Activated CD8-positive, alpha-beta memory T cell treated with anti-CD3 and anti-CD28 coated beads for 4 hours (primary cell): ENCODE results near the gene PRR19.
"Not testable (repeated sequence)": the region's sequence is repeated elsewhere in the genome, so short reads cannot be mapped to it uniquely, and the experiment has no call there.

Source experiments
- DNase-seq, 2 donors: peaks; one replicate each; pipeline ENCODE4 v3.0.0-alpha.2; 2020; ENCODE audit warnings: low read depth in 2 of 2

PRR19 gene

DNA sequence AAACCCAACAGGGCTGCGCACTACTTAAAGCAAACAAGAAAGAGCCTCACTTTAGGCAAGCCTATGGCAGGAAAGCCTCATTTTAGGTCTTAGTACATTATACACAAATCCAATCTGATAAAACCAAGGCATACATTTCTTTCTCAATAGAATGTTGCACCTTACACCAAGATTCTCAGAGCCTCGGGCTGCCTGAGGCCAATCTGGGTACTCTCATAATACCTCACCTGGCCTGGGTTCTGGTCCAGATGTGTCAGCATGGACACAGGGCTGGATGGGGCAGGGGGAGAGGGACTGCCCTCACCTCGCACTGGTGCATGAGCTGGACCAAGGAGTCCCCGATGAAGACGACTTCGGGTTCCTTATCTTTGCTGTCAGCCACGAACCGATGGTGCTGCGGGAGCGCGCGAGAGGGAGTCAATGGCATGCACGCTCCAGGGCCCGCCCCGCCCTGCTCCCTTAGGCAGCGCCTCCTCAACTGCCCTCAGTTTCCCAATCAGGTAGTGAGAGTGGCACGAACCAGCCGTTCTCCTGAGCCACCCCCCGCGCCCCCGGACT lies at the start of gene PRR19:
Gene PRR19 (plus strand): TSS at position 487 of the 558 bp plus-strand sequence. CDS start 7,453 bp downstream, outside the sequence.
- DNase-seq, result no peak

DNA sequence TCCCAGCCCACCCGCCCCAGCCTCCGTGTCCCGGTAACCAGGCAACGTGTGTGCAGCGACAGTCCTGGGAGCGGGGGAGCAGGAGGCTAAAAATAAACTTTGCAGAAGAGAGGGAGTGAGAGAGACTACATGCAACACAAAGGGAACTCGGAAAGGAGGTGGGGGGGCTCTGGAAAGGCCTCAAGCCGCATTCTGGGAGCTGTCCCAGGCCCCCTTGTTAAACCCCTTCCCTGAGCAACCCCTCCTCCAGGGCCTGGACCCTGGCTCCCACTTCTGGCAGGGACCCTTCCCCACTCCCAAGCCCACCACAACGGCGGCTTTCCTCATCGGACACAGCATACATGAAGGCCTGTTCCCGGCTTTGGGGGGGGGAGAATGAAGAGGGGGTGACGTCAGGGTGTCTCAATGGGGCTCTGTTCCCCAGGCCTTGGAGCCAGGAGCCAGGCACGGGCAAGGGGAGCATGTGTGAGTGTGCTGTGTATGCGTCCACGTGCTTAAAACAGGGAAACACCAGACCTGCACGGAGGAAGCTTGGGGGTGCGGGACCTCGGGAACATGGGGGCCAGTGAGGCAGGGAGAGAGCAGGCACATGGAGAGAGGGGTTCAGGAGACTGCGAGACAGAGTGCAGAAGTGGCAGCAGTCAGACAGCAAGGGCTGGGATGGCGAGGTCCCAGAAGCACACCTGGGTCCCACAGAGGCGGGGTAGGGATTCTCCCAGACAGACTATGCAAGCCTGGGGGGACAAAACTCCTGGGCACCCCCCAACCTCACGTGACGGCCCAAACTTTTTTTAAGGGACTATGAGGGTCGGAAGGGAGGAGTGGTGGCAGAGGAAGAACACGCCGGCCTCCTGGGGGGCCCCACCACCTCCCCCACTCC lies 49.3 kb upstream of the PRR19 start:
- DNase-seq, result no peak

DNA sequence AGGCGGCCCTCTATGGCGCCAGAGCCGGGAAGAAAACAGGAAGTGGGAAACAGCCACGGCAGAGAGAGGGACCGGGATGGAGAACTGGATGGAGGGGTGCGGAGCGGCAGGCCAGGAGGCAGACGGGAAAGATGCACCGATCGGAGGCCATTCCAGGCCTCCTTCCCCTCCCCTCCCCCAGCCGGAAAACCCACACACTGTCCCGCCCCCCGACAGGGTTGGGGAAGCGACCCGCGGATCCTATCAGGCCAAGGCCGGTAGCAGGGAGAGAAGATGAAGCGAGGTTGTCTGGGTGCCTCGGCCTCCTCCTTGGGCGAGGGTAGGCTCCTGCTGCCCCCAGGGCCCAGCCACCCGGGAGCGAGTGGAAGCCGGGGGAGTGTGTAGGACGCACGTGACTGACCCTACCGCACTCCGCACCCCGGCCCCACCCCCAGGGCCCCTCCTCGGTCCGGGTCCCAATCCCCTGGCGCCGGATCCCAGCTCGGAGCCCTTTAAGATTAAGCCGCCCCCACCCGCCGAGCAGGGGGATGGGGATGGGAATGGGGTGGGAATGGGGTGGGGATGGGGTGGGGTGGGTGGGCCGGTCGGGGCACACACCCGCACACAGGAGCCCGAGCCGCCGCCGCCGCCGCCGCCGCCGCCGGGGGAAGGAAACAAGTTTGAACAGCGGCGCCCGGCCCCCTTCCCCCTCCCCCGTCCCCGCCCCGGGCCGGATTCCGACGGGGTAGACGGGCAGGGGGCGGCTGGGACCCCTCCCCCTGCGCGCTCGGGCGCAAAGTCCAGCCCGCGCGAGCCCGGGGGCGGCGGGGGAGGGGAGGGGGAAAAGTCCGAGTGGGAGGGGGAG lies 48.5 kb upstream of the PRR19 start:
- no peak for DNase-seq

GRCh38 chr19:42254089-42254849 lies 47.7 kb upstream of the PRR19 start:
- DNase-seq, result peak; percentile 53 to 62

DNA sequence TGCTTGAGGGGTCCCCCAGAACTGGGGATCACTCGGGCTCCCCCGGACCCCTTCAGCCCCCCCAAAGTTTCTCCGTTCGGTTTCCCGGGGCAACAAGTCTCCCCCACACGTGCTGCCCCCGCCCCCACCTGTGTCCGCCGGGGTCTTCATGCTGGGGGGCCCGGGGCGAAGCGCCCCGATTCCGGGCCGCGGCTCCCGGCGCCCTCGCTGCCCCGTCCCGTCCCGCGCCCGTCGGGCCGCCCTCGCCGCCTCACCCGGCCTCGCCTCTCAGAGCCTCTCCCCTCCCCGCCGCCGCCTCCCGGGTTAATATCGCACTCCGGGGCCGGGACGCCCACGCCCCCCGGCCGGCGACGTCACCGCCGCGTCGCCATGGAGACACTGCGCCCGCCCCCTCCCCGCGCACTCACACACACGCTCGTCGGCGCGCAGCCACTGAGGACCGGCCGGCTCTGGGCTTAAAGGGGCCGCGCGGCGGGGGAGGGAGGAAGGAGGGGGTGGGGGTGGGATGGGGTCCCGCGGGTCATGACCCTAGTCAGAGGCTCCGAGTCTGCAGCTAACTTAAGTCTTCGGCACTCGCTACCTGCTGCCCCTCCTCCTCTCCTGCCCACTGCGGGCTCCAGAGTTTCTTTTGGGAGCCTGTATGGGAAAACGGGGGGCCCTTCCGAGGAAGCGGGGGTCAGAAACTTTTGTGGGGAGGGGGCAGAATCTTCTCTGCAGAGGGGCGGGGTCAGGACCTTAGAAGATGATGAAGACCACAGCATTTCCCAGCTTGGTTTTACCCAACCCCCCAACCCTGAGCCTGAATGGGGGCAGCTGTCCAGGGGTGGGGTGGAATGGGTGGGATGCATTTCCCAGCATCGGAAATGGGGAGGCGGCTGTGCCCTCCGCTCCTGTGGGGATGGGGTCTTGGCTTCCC lies 46.8 kb upstream of the PRR19 start, which contains the start of gene ERF:
Gene ERF (minus strand): TSS at position 279 of the 916 bp plus-strand sequence. CDS start 129 bp downstream, at position 150.
- peak; percentile 83 to 90 for DNase-seq

GRCh38 chr19:42255766-42256745 lies 45.9 kb upstream of the PRR19 start:
- no peak for DNase-seq

DNA sequence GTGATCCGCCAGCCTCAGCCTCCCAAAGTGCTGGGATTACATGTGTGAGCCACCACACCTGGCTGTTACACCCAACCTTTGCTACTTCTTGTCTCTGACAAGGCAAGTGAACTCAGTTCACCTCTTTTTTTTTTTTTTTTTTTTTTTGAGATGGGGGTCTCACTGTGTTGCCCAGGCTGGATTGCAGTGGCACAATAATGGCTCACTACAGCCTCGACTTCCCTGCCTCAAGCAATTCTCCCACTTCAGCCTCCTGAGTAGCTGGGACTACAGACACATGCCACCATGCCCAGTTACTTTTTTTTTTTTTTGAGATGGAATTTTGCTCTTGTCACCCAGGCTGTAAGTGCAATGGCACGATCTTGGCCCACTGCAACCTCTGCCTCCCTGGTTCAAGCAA lies 44.1 kb upstream of the PRR19 start:
- DNase-seq, result not testable (repeated sequence)

- DNase-seq, result no peak
Measured at GRCh38 chr19:42261763-42262162, 40.2 kb upstream of the PRR19 start.

DNA sequence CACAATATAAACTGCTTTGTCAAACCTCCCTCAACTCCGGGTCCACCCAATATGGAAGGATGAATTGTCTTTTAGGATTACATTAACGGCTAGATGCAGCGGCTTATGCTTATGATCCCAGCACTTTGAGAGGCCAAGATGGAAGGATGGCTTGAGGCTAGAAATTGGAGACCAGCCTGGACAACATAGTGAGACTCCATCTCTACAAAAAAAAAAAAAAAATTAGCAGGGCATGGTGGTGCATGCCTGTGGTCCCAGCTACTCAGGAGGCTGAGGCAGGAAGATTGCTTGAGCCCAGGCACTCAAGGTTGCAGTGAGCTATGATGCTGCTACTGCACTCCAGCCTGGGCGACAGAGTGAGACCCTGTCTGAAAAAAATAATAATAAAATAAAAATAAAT lies 35.8 kb upstream of the PRR19 start:
- not testable (repeated sequence) for DNase-seq

- not testable (repeated sequence) for DNase-seq
Measured at GRCh38 chr19:42266928-42267603, 34.9 kb upstream of the PRR19 start.

GRCh38 chr19:42267644-42268141 lies 34.2 kb upstream of the PRR19 start:
- no peak for DNase-seq

DNA sequence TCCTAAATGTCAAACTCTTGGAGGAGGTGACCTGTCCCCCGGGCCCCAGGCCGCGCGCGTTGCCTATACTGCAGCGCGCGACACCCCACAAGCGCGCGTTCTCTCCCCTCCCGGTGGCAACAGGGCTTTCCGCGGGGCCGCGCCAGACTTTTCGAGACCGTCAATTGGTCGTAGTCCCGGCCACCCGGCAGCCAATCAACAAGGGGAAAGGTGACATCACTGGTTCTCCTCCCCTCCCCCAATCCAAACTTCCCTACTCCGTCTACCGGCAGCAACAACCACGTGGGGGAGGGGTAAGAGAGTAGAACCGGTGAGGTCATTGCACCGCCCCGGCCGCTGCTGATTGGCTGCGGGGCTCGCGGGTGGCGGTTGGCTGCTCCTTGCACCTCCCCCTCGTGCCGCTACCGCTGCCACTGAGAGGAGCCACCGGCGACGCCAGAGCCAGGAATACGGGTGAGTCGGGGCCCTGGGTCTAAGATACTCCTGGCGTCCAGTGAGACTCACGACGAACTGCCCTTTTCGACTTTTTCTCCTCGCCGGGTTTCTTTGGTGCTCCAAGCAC lies 33.7 kb upstream of the PRR19 start:
- peak; percentile 97 to 98 for DNase-seq

- DNase-seq, result peak; percentile 98 to 99
Measured at GRCh38 chr19:42268704-42269477, 33.0 kb upstream of the PRR19 start, which contains the start of gene CIC. Gene CIC, plus strand, starts transcription at chr19:42269252. Its CDS starts 2,532 bp downstream, at chr19:42271784.

- no peak for DNase-seq
Measured at GRCh38 chr19:42269478-42270345, 32.2 kb upstream of the PRR19 start.

GRCh38 chr19:42270346-42271044 lies 31.4 kb upstream of the PRR19 start:
- DNase-seq, result no peak
